Measurements from ENCODE around the gene KREMEN1. TPM values are rescaled to one million over a fixed set of nuclear protein-coding genes. Genes with fewer than 3 reads are reported as not detected.

The KREMEN1 gene
- total and polyA plus RNA-seq, 9 of the 15 experiments (the other 6 are each of a cell fraction or from before 2014, with no cell fraction given), result 0.69 to 11.5 (median 4.3) TPM

- FAIRE-seq (no peak), ATAC-seq (no peak)
- in situ Hi-C loops (cut with MboI), result no loop called here
These were observed 93.3 kb downstream of the KREMEN1 start for GRCh38 chr22:29166180-29166579.

More at GRCh38 chr22:29166180-29166579, 93.3 kb downstream of the KREMEN1 start:
- no TSS peak for BruUV-seq (replicated peaks)
- WGBS (ENCODE audit: insufficient coverage, low coverage, missing lambda C conversion rate), result 62% methylated on average over 5 of the region's 6 CpGs
- Histone ChIP-seq H3K9ac (ENCODE audit: insufficient read depth in 1 of 2, low read depth in 2 of 2, low read length in 2 of 2) (no peak overlapping the region), H4K20me1 (replicated peaks; ENCODE audit: control insufficient read depth, insufficient read depth, low read length) (no peaks in the 10 kb centered on the region), H3K4me1 (replicated peaks in 1 of 2; ENCODE audit: control insufficient read depth in 2 of 2, insufficient read depth in 2 of 2, low read length in 2 of 2) (no peaks in the 10 kb centered on the region), H2AFZ (ENCODE audit: low read depth, low read length) (no peak overlapping the region), H3K4me2 (ENCODE audit: insufficient read depth, low read length) (no peak overlapping the region), H3K79me2 (ENCODE audit: control insufficient read depth, insufficient read depth, low read length) (no peaks in the 10 kb centered on the region), H3K27ac (ENCODE audit: extremely low read depth, low read depth, low read length) (no peak overlapping the region), H3K36me3 (ENCODE audit: control insufficient read depth, insufficient read depth, low read length) (no peaks in the 10 kb centered on the region), H3K9me1 (ENCODE audit: control insufficient read depth, insufficient read depth, low read length) (no peaks in the 10 kb centered on the region), H3K27me3 (ENCODE audit: control insufficient read depth in 2 of 2, insufficient read depth in 2 of 2, low read length in 2 of 2) (no peaks in the 10 kb centered on the region), H3K4me3 (no peak overlapping the region), H3K9me3 (replicated peaks; ENCODE audit: control insufficient read depth, insufficient read depth, low read depth, low read length) (no peaks in the 10 kb centered on the region)
- no peak for TF ChIP-seq ZNF354B (CRISPR knock-in tag; IDR thresholded peaks at IDR 0.05)
- TF ChIP-seq, protein P1, sequence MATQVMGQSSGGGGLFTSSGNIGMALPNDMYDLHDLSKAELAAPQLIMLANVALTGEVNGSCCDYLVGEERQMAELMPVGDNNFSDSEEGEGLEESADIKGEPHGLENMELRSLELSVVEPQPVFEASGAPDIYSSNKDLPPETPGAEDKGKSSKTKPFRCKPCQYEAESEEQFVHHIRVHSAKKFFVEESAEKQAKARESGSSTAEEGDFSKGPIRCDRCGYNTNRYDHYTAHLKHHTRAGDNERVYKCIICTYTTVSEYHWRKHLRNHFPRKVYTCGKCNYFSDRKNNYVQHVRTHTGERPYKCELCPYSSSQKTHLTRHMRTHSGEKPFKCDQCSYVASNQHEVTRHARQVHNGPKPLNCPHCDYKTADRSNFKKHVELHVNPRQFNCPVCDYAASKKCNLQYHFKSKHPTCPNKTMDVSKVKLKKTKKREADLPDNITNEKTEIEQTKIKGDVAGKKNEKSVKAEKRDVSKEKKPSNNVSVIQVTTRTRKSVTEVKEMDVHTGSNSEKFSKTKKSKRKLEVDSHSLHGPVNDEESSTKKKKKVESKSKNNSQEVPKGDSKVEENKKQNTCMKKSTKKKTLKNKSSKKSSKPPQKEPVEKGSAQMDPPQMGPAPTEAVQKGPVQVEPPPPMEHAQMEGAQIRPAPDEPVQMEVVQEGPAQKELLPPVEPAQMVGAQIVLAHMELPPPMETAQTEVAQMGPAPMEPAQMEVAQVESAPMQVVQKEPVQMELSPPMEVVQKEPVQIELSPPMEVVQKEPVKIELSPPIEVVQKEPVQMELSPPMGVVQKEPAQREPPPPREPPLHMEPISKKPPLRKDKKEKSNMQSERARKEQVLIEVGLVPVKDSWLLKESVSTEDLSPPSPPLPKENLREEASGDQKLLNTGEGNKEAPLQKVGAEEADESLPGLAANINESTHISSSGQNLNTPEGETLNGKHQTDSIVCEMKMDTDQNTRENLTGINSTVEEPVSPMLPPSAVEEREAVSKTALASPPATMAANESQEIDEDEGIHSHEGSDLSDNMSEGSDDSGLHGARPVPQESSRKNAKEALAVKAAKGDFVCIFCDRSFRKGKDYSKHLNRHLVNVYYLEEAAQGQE (IDR thresholded peaks at IDR 0.05; ENCODE audit: borderline replicate concordance), result peak; percentile 20; the same call in 1 of the 2 replicates
- TF ChIP-seq, protein P1 (CRISPR knock-in tag; IDR thresholded peaks at IDR 0.05; ENCODE audit: low read depth), result no peak
- no peak for TF ChIP-seq SMAD4 (CRISPR knock-in tag; conservative IDR thresholded peaks at IDR 0.05)
- TF ChIP-seq, protein P2, sequence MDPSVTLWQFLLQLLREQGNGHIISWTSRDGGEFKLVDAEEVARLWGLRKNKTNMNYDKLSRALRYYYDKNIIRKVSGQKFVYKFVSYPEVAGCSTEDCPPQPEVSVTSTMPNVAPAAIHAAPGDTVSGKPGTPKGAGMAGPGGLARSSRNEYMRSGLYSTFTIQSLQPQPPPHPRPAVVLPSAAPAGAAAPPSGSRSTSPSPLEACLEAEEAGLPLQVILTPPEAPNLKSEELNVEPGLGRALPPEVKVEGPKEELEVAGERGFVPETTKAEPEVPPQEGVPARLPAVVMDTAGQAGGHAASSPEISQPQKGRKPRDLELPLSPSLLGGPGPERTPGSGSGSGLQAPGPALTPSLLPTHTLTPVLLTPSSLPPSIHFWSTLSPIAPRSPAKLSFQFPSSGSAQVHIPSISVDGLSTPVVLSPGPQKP (CRISPR knock-in tag; IDR thresholded peaks at IDR 0.05), result no peak
- no peak for TF ChIP-seq ZNF639 (CRISPR knock-in tag; conservative IDR thresholded peaks at IDR 0.05 in 1 of 2, IDR thresholded peaks at IDR 0.05 in 1 of 2)
- TF ChIP-seq, protein P3, sequence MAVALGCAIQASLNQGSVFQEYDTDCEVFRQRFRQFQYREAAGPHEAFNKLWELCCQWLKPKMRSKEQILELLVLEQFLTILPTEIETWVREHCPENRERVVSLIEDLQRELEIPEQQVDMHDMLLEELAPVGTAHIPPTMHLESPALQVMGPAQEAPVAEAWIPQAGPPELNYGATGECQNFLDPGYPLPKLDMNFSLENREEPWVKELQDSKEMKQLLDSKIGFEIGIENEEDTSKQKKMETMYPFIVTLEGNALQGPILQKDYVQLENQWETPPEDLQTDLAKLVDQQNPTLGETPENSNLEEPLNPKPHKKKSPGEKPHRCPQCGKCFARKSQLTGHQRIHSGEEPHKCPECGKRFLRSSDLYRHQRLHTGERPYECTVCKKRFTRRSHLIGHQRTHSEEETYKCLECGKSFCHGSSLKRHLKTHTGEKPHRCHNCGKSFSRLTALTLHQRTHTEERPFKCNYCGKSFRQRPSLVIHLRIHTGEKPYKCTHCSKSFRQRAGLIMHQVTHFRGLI (CRISPR knock-in tag; IDR thresholded peaks at IDR 0.05), result no peak
- POLR2A ChIA-PET, result interaction anchor here (0.7 to 0.9 kb wide), 2 partner anchors 79 to 196 kb away, joined by 3 read pairs; no protein-coding TSS in a partner anchor
- CTCF ChIA-PET (ENCODE audit: low intra/inter-chr PET ratio), result no interaction called here
- DNase-seq (ENCODE audit: extremely low read depth in 1 of 4, low spot score in 3 of 4), result no peak
- intact Hi-C loops (cut with micrococcal nuclease), result no loop called here
